ENCODE results near the gene SLC2A6.

Gene SLC2A6

GRCh38 chr9:133476036-133476931 is 2.6 kb downstream of the SLC2A6 start:
- FAIRE-seq: no peak

GRCh38 chr9:133475292-133476012 is 3.4 kb downstream of the SLC2A6 start:
- FAIRE-seq: no peak

GRCh38 chr9:133474853-133475252 is 4.0 kb downstream of the SLC2A6 start:
- no peak for FAIRE-seq

- FAIRE-seq: no peak
Measured at GRCh38 chr9:133474215-133474614, 4.7 kb downstream of the SLC2A6 start.

DNA sequence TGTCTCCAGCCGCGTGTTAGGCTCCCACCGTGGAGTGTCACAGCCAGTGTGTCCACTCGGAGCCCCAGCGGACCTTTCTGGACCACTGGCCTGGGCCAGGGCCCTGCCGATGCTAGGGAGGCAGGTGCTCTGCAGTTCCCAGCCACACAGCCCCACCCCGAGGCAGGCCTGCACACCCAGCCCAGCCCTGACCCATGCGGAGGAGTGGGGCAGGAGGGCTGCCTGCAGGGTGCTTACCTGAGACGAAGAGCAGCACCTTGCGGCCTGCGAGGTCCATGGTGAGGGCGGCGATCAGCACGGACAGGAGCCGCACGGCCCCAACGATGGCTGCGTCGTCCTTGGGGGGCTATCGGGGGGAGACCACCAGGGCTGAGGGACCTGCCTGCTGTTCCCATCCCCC is 5.2 kb downstream of the SLC2A6 start:
- no peak for FAIRE-seq

DNA sequence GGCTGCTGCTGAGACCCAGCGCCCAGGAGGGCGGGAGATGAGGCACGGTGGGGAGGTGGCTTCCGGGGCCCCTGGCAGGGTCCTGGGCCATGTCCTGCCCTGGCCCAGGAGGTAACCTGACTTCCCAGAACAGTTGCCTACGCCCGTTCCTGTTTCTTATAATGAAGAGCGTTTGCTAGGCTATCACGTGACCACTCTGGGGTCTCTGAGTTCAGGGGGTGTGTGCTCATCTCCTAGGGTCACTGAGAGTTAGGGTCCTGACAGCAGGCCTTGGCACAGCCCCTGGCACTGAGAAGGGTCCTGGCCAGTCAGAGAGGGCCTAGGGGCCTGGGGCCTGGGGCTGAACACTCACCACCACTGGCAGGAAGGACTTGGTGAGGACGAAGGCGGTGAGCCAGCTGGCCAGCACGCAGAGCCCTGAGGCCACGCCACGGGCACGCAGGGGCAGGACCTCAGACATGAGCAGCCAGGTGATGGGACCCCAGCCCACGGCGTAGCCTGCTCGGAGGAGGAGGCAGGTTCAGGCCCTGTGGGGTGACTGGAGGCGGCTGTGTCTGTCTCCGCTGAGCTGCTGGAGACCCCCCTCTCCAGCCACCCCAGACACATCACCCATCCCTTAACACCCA is 6.0 kb downstream of the SLC2A6 start:
- FAIRE-seq: no peak

DNA sequence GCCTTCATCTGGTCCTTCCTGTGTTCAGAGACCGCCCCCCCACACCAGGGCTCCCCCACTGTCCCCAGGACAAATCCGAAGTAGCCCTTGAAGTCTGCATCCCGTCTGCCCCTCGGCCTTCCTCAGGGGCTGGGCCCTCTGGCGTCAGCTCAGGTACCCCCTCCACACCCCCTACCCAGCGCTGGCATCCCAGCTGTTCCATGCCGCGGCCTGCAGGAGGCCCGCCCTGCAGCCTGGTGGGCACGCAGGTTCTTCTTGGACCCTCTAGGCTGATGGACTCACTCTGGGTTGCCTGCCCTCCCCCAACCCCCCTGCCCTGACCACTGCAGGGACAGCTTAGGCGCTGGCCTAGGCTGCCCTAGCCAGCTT is 6.6 kb downstream of the SLC2A6 start:
- no peak for FAIRE-seq

DNA sequence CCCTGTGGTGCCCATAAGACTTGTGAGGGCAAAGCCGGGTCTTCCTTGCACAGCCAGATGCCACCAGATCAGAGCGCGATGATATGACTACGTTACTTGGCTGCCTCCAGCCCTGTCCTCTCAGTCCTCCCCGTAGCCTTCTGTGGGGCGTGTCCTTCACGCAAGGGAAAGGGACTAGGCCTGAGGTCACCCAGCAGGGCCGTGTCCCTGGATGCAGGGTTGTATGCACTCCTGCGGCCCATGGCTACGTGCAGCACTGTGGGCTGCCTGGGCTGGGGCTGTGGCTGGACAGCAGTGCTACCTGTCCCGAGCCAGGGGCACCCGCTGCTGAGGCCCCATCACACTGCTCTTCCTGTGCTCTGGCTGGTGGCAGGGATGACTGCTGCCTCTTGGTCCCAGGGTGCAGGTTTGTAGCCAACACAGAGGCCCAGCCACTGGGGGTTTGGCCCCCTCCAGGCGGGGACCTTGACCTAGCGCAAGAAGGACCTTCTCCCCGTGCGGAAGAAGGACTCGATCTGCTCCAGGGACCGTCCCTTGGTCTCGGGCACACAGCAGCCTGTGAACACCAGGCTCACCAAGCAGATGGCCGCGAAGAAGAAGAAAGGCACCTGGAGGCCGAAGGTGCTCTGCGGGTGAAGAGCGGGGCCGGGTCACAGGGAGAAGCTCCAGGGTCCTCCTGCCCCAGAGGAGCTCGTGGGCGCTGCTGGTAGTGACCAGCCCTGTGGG is 7.2 kb downstream of the SLC2A6 start:
- no peak for FAIRE-seq

DNA sequence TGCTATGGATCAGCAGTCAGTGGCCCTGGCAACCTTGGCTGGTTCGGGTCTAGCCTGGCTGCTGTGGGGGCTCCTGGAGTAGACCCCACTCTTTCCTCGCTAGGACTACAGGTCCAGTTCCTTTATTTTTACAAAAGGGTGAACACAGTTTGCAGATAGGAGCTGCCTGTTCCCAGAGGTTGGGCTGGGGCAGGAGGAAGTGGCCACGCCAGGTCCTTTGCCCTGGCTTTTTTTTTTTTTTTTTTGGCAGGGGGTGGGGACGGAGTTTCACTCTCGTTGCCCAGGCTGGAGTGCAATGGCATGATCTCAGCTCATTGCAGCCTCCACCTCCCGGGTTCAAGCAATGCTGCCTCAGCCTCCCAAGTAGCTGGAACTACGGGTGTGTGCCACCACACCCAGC is 7.9 kb downstream of the SLC2A6 start:
- FAIRE-seq: no peak

GRCh38 chr9:133470427-133470924 is 8.4 kb downstream of the SLC2A6 start:
- FAIRE-seq: no peak

DNA sequence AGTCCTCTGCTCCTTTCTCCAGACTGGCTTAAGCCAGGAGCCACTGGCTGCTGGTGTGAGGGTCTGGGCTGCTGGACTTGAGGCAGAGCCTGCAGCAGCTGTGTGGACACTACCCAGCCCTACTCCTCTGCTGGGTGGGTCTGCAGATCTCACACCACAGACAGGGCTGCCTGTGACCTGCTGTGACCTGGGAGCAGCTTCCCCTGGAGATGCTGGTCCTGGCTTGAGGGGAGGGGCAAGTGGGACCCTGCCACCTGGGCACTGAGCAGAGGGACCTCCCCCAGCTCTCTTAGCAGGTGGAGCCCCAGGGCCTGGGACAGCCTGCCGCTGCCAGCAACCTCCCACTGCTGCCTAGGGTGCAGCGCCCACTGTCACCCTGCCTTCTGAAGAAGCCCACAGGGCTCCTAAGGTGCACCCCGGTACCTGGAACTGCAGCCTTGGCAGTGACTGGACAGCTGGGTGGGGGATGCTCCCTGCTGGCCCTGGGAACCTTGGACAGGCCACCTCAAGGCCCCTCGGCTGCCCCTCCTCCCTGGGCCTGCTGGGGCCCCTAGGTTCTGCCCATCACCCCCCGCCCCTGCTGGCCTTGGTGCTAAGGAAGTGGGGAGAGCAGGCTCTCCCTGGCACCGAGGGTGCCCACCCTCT is 10.0 kb downstream of the SLC2A6 start:
- FAIRE-seq: no peak

- FAIRE-seq: no peak
Measured at GRCh38 chr9:133468374-133468773, 10.5 kb downstream of the SLC2A6 start.

DNA sequence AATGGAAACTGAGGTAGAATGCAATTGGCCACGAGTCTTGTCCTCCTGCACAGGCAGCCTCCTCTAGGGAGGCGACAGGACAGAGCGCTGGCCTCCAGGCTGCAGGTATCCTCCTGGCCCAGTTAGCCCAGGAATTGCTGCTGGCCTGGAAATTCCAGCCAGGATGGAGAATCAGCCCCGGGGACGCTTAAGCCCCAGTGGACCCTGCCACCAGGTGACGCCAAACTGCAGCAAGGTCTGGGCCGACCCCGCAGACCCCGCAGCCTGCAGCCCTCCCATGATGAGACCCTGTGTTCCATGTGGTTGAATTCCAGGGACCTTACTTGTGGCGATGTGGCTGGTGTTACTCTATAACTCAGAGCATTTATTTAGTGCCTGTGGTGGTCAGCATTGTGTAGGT is 11.8 kb downstream of the SLC2A6 start:
- FAIRE-seq: no peak

- FAIRE-seq: no peak
Measured at GRCh38 chr9:133465984-133466383, 12.9 kb downstream of the SLC2A6 start.

DNA sequence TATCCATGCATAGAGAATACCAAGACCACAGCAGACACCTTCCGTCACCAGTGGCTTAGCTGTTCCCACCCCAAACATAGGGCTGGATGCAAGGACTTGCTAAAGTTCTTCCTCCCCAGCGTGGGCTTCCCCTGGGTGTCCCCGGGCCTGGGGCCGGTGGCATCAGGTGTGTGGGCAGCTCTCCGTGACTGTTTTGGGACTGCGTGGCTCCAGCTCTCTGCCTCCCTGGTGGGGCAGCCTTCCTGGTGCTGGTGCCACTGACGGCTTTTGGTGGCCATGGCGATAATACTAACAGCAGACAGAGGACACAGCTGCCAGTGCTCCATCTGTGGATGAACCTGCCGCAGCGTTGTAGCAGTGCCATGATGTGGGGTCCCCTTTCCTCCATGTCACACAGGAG is 14.3 kb downstream of the SLC2A6 start:
- FAIRE-seq: no peak

- no peak for FAIRE-seq
Measured at GRCh38 chr9:133463864-133464615, 14.9 kb downstream of the SLC2A6 start.

DNA sequence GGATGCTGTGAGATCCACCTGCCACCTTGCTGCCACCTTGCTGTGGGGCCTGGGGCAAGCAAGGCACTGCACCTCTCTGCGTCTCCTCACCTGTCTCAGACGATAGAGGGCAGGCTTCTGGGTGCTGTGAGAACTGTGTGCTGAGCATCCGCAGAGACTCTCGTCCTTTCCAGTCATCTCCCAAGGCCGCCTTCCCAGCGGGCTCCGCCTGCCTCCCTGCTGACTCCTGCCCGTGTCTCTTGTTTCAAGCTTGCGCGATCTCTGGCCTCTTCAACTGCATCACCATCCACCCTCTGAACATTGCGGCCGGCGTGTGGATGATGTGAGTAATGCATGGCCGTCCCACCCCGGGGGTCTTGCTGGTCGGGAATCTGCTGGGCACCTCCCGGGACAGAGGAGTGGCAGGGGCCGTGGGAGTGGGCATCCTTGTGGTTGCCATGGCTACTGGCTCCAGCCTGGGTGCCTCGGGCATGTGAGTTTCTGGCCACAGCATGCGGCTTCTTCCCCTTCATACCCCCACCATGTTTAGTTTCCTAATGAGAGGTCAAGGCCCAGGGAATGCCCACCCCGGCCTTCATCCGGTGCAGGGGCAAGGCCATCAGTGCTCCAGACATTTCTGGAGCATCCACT is 15.6 kb downstream of the SLC2A6 start:
- no peak for FAIRE-seq

DNA sequence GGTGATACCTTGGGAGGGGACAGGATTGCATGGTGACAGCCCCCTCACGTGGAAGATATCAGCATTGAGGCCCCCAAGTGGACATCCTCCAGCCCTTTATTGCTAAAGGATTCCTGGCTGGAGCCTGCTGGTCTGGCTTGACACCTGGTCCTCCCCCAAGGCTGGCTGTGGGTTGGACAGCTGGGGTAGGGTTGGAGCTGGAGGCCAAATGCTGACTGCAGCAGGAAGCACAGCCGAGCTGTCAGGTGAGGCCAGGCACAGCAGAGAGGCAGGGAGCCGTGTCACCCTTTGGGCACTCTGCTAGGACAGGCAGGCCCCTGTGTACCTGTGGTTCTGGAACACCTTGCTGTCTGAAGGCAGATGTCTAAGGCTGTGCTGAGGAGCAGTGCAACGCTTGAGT is 16.9 kb downstream of the SLC2A6 start:
- no peak for FAIRE-seq

GRCh38 chr9:133460405-133461175 is 18.3 kb downstream of the SLC2A6 start:
- no peak for FAIRE-seq
